AG20443 (cell line): ENCODE measurements around the gene CALU.

Experiments used
- DNase-seq: peaks from one replicate; pipeline ENCODE4 v3.0.0; 2012; ENCODE audit warnings: low spot score, mixed read lengths

CALU gene

DNA sequence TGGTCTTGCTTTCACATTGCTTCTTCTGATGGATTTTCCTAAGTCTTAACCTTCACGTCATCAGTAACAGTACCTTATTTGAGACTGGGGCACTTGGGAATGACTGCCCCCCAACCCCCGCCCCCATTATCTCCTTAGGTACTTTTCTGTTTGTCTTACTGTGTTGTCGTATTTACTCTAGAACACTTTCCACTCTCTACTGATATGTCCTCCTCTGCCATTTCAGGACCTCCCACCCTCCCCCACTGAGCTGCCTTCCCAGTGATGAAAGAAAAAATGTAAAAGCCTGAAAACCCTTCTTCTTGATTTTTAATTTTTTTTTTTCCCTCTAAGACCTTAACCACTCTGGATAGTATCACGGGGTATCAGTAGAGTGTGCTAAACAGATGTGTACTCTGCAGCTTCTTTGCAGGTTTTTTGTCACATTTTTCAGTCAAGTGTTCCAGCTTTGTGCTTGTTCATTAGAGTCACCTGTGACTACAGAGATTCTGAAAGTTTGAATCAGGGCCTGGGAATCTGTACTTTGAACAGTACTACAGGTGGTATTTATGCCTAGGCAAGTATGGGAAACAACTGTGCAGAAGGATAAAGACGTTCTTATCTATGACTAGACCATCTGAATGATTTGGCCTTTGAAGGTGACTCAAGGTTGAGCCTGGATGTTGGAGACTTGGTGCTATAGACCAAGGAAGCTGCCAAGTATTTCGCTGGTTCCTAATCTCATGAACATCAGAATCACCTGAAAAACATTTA is 8.3 kb downstream of the CALU start:
- DNase-seq, result no peak

DNA sequence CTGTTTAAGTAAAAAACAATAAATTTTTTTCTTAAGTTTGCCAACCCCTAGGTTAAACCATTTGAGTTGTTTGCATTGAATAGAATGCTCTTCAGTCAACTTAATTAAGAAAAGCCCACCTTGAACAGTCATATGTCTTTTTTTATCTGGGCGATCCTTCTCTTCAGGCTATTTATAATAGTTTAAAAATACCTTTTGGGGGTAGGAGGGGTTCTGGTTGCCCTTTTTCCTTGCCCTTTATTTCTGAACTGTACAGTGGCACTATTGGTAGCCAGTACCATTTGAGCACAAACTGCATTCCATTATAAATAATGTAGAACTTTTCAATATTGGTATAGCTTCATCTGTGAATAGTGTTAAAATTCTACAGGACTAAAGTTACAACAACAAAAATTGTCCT is 13.1 kb downstream of the CALU start:
- DNase-seq, result no peak

DNA sequence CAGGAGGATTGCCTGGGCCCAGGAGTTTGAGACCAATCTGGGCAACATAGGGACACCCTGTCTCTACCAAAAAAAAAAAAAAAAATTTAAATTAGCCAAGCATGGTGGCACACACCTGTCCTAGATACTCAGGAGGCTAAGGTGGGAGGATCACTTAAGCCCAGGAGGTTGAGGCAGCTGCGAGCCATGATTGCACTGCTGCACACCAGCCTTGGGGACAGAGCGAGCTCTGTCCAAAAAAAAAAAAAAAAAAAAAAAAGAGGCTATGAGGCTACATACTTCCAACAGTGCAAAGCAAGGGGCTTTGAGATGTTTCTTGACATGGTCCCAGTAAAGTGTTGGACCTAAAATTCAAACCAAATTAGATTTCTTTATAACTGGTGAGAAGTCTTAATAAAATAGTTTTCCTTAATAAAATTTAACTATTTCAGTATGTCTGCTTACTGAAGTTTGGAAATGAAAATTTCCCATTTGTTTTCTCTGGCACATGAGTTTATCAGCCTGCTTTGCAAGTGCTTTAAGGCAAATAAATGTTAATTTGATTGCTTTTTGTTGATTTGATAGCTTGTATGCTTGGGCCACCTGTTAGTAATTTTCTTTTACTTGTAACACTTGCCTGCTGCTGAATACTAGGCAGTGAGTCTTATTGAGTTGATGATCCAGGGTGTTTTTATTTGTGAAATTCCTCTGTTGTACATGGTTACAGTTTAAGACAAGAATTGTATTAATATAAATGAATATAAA is 16.1 kb downstream of the CALU start:
- no peak for DNase-seq

DNA sequence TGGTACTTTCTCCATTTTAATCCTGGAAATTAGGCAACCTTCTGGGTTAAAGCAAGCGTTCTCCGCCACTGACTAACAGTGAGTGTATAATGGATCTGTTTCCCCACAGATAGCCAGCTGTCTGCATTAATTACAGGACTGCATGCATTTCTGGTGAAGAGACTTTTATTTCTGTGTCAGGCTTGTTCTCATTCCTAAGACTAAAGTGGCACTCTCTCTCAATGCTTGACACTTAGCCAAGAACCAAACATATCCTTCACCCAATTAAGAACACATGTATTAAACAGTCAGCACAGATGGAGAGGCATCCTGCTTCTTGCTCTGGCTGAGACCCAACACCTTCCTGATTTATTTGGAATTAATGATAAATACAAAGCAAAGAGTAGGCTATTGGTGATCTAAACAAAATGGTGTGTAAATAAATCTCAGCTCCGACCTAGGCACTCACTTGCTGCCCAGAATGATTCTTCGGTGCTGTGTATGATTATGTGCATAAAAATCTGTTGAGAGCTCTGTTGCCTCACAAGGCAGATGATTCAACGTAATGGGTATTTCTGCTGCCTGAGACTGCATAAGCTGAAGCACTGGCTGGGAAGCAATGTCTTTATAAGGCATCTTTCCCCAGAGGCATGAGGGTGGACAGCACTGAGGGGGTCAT is 16.8 kb downstream of the CALU start:
- peak; percentile 82 for DNase-seq

DNA sequence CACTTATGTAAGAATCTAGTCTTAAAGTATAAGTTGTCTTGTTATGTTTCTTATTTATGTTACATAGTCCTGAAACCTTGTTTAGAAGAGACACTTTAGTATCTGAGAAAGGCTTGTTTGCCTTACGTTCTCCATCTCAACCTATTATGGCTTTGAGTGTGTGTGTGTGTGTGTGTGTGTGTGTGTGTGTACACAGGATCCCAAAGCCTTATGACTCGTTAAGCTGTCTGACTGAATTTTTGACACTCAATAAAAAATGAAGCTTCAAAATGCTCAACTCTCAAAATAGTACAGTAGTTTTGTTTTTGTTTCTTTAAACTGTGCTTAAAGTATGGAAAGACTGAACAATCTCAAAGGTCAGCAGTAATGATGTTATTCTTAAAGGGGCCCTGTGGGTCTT is 18.0 kb downstream of the CALU start:
- DNase-seq, result no peak

DNA sequence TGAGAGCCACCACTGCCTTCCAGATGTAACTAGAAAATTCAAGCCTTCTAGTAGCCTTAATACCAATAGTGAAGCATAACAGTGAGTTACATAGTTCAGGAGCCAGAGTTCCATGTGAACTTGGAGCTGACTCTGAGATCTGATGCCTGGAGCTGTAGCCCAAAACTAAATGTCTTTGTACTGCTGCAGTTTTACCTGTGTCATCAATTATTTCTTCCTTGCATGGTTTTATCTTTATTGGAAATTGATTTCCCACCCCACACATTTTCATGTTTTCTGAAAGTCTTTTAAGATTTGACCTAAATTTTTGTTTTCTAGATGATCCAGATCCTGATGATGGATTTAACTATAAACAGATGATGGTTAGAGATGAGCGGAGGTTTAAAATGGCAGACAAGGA is 19.4 kb downstream of the CALU start:
- no peak for DNase-seq

DNA sequence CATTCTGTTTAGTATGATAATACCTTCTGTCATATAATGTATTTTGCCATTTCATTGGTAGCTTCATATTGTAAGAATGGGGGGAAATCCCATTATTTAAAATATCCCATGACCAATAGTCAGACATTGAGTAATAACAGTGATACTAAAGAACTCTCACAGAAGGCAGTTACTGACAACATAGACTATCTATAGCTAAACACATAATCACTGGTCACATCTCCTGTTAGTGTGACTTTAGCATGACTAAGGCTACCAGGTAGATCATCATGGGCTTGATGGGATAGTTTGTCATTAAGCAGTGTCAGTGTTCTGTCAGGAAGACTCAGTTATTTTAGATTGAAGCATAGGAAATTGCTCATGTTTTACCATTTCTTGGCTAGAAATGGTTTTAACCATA is 20.1 kb downstream of the CALU start:
- no peak for DNase-seq

DNA sequence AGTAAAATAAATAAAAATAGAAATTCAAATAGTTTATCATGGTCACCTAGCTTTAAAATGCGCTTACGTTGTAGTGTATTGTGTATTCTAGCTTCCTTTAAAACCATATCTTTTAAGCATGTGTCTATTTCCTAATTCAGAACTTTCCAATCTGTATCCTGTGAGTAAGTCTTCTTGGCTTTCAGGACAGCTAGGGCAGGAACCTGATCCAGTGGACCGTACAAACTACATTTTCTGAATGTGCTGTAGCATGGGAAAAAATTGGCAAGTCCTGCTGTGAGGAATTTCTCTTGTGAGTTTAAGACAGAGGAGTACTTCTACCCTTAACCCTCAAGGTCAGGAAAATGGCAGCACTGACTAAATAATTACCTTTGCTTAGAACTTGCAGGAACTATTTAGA is 24.4 kb downstream of the CALU start:
- no peak for DNase-seq

DNA sequence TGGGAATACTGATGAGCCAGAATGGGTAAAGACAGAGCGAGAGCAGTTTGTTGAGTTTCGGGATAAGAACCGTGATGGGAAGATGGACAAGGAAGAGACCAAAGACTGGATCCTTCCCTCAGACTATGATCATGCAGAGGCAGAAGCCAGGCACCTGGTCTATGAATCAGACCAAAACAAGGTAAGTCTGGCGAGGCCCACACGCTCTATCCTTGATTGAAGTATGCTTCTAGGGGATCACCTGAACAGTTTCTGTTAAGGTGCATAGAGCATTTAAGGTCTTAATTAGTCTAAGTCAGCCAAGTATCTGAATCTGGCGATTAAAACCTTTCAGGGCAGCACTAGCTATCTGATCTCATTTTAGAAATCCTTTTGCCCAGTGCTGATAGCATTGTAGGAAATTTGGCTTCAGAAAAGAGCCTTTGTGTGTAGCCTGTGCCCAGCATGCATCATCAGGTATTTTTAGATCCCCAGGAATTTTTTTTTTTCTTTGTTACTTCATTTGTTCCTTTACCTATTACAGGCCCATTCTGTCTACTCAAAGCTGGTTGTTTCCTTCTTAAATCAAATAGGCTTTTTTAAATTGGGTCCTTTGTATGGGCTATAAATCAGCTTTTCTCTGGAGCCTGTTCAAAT is 28.4 kb downstream of the CALU start:
- DNase-seq, result no peak

DNA sequence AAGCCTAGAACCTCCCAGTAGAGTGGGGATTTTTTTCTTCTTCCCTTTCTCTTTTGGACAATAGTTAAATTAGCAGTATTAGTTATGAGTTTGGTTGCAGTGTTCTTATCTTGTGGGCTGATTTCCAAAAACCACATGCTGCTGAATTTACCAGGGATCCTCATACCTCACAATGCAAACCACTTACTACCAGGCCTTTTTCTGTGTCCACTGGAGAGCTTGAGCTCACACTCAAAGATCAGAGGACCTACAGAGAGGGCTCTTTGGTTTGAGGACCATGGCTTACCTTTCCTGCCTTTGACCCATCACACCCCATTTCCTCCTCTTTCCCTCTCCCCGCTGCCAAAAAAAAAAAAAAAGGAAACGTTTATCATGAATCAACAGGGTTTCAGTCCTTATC is 31.1 kb downstream of the CALU start:
- no peak for DNase-seq

DNA sequence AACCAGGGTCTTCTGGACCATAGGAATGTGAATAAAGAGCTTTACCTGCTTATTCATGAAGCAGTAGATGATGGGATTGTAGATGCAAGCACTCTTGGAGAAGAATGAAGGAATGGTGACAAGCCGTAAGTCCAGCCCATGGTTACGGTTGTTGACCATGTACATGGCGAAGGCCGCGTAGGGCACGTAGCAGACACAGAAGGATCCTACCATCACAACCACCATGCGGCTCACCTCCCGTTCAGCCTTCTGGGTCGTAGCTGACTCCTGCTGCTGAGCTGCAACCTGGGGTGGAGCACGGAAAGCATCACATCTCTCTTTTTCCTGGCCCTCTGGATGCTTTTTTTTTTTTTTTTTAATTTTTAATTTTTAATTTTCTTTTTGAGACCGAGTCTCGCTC is 34.4 kb downstream of the CALU start:
- no peak for DNase-seq

DNA sequence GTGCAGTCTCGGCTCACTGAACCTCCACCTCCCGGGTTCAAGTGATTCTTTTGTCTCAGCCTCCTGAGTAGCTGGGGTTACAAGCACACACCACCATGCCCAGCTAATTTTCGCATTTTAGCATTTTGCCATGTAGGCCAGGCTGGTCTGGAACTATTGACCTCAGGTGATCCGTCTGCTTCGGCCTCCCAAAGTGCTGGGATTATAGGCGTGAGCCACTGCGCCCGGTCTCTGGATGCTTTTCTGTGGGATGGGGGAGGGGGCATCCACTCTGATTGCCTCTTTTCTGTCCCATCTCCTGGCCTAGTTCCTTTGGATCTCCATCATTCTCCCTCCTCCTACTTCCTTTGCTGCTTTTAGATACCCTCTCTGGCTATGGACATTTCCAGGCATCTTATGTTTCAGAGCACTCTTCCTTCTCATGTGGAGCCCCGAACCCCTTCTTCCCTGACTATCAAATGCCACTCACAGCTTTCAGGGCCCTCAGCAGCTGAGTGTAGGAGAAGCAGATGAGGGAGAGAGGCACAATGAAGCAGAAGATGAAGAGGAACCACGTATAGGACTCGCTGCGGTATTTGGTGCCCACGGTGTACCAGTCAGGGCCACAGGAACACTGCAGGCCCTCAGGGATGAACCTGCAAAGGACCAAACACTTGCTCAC is 35.0 kb downstream of the CALU start:
- DNase-seq, result no peak

DNA sequence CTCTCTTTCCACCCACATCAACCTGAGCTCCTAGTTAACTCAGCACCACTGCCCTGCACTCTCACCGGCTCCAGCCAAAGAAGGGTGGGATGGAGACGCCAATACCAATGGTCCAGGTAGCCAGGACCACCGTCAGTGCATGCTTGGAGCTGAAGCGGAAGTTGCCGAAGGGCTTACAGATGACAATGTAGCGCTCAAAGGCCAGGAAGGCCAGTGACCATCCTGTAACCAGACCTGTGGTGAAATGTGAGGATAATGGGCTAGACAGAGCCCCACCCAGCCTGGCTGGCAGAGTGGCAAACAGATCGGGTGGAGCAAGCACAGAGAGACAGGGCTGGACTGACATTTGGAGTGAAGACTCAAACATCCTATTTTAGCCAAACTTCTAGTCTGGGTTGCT is 35.8 kb downstream of the CALU start:
- DNase-seq, result no peak

DNA sequence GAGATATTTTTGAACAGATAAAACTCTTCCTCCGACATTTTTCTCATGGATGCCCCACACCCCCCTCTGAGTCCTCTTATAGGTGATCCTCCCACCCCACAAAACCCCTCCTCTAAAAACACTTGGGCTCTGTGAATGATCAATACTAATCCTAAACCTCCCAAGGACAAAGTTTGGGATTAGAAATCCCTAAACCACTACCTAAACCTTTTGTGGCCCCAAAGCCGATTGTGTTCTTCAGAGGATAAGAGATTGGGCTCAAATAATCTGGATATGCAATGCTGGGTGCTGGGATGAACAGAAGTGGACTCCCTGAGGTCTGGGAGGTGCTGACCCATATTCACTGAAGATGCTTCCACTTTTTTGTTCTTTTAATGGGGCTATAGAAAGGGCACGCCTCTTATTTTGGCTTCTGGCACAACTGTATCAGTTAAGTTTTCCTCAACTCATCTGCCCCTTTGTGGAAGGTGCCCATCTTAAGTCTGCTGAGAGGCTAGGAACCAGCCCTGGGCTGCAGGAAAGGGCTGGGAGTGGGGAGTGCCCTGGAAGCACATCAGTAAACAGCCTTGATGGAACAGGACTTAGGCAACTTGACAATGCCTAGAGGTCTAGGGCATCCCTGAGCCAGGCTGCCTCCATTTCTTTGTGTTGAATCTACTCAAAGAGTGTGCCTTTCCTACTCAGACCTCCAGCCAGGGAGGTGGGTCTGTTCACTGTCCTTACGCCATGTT is 36.8 kb downstream of the CALU start, which contains the start of gene OPN1SW:
OPN1SW (minus strand) TSS at position 51 of the 731 bp plus-strand sequence; CDS start at position 38, 13 bp downstream.
- DNase-seq, result no peak

DNA sequence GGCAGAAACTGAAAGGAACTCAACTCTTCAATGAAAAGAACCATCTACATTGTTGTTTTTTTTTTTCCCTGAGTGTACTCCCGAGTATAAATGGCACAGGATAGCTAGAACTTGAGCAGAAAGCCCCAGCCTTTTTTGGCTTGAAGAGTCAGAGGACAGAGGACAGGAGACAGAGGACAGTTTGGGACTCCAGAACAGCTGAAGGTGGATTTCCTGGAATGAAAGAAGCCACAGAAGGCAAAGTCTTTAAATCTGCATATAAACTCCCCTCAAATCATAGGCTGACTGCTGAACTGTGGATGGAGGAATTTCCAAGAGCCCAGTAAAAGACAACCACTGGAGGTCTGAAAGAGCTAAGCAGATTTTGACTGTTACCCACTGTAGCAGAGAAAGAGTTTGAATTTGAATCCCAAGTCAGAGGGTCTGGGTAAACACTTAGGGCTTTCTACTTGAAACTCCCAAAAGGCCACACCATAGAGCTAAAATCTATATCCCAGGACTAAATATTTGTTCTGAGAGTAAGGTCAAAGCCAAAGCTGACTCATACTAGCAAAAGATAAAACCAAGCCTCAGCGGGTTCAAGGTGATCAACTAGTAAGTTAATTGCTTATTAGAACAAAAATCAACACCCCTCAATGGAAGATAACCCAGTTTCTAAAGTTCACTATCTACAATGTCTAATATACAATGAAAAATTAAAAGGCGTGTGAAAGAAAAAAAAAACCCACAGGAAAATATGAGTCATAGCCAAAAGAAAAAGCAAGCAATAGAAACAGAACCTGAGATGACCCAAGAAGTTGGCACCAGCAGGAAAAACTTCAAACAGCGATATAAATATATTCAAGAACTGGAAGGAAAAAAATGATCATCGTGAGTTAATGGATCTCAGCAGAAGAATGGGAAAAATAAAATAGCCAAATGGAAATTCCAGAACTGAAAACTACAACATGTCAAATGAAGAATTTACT is 38.3 kb downstream of the CALU start:
- DNase-seq, result no peak

DNA sequence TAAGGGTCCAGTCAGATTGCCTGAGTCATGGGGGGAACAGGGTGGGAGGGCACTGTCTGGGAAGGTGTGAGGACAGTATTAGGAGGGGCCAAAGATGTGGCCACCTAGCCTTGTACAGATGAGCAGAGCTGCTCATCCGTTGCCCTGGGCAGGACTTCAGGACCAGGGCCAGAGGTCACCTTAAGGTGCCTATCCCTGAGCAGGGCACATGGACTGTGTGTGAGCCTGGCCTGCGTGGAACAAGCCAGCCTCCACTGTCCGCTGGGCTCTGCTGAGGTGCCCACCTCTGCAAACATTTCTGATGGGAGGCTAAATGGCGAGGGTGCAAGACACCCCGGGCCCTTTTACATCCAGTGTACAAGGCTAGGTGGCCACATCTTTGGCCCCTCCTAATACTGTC is 39.8 kb downstream of the CALU start:
- DNase-seq, result no peak

DNA sequence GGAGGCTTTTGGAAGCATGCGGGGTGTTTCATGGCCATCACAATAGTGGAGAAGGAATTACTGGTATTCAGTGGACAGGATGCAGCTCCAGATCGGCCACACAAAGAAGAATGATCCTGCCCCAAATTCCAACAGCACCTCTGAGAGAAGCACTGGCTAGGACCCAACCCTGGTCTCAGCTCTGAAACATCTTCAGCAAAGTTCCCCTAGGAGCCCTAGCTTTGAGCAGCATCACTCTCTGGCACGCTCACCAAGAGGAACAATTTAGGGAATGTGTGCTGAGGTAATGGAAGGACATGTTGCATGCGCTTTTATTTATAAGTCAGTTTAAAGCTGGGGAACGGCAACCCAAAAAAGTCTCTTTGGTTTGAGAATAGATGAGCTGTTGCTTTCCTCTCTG is 42.0 kb downstream of the CALU start:
- DNase-seq, result peak; percentile 89

DNA sequence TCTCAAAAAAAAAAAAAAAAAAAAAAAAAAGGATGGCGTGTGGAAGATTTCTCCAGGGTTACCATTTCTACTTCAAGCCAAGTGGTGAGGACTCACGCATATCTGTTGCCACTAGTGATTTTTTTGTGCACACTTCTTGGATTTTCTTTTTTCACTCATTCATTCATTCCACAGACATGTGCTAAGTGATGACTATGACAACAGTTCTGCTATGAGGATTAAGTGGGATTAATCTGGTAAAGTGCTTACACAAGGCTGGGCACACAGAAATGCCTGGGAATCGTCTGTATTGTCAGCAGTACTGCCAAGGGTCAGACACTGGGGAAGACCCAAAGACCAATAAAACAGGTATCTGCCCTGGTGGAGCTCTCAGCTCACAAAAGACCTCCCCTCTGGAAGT is 42.7 kb downstream of the CALU start:
- DNase-seq, result peak; percentile 40

DNA sequence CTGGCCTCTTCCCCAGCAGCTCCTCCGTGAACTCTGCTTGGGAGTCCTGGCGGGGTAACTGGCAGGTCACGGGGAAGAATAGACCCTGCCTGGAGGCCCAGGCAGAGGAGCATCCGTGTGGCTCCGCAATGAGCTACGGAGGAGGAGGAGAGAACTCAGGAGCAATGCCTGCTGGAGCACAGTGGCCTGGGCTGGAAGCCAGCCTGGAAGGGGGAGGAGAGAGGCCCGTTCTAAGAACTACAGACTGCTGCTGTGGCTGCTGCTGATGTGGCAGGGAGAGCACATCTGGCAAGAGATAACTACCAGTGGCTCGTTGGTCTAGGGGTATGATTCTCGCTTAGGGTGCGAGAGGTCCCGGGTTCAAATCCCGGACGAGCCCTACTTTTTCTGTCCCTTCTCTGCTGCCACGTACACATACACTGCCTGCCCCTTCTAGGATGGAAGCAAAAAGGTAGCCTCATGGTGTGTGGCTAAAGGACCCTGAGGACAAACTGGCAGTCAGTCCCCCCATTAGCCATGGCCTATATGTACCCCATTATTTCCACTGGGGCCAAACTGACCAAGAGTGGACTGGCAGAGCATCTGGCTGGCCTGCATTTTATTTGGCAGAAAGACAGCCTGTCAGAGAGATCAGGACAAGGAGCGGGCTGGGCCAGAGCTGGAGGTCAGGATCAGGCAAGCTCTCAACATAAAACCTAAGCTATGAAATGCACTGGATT is 44.1 kb downstream of the CALU start:
- DNase-seq, result peak; percentile 83

DNA sequence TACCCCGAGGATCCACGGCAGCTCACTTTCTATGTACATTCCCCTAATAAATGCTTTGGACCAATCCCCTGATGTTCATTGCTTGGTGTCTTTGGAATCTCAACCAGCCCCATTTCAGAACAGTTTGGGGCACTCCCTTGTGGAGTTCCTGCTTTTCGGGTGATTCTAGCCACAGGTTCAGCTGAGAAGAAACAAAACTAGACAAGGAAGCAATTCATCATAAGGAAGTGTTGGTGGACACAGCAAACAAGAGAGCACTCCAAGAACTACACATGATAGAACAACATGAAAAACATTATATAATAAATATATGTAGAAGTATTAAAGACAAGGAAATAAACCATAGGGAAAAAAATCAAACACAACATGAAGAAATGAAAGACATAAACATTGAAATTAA is 46.6 kb downstream of the CALU start:
- no peak for DNase-seq
